Upper lobe of left lung (tissue), 6 donors: ENCODE measurements around the gene IFNAR1. TPM values are rescaled to one million over a fixed set of nuclear protein-coding genes. Genes with fewer than 3 reads are reported as not detected.

ENCODE experiments used
- ATAC-seq, 2 donors: fragments of 200-7000 bp; cut with Tn5 transposase; one replicate each; pipeline ENCODE4 v1.9.1; 2022; ENCODE audit warnings: mild to moderate bottlenecking in 2 of 2, moderate library complexity in 2 of 2; ENCODE audit not compliant: low FRiP score in 2 of 2
- DNase-seq, 2 donors: peaks; one replicate each; pipeline ENCODE4 v3.0.0-alpha.2; 2019 to 2020
- H3K27ac ChIP-seq, 4 donors: fragments of 200-600 bp; sonication (generic); one replicate each; pipeline ENCODE4 v1.5.1; 2016 to 2019
- H3K27me3 ChIP-seq, 4 donors: fragments of 200-600 bp; sonication (generic); one replicate each; pipeline ENCODE4 v1.5.1; 2017 to 2019
- H3K36me3 ChIP-seq, 4 donors: fragments of 200-600 bp; sonication (generic); one replicate each; pipeline ENCODE4 v1.5.1; 2016 to 2019
- H3K4me1 ChIP-seq, 4 donors: fragments of 200-600 bp; sonication (generic); one replicate each; pipeline ENCODE4 v1.5.1; 2018 to 2019
- H3K4me3 ChIP-seq, 4 donors: fragments of 200-600 bp; sonication (generic); one replicate each; pipeline ENCODE4 v1.5.1; 2017 to 2019; ENCODE audit warnings: mild to moderate bottlenecking in 2 of 4, moderate library complexity in 1 of 4
- H3K9me3 ChIP-seq, 4 donors: fragments of 200-600 bp; sonication (generic); one replicate each; pipeline ENCODE4 v1.5.1; 2018 to 2019
- CTCF ChIP-seq, 6 experiments: fragments of 450-650 bp in 4 of 6; fragments of 200-600 bp in 2 of 6; sonication (generic) in 2 of 6; IDR thresholded peaks; one replicate each; pipeline ENCODE4 v1.5.1; 2016 to 2019; ENCODE audit warnings: antibody characterized with exemption in 6 of 6
- EP300 ChIP-seq, 4 donors: sonication (generic); formaldehyde crosslinking; IDR thresholded peaks; one replicate each; pipeline ENCODE4 v1.5.1; 2017; ENCODE audit warnings: antibody characterized with exemption in 4 of 4, control low read depth in 2 of 4
- POLR2A ChIP-seq, 4 donors: fragments of 450-650 bp; IDR thresholded peaks; one replicate each; pipeline ENCODE4 v1.5.1; 2016 to 2017; ENCODE audit warnings: antibody characterized with exemption in 4 of 4, mild to moderate bottlenecking in 2 of 4
- POLR2AphosphoS5 ChIP-seq, 2 donors: sonication (generic); formaldehyde crosslinking; IDR thresholded peaks; one replicate each; pipeline ENCODE4 v1.5.1; 2017; ENCODE audit warnings: antibody characterized with exemption in 2 of 2
- WGBS, 2 donors: methylation state at CpG; one replicate each; pipeline ENCODE4 v1.1.5; 2017 to 2018; 5-methylcytosine and 5-hydroxymethylcytosine counted together
- total RNA-seq, 6 donors: library from RNA; depleted of rRNA in 4 of 6; stranded (reverse); fragments of >200 nt in 4 of 6; gene quantifications; one replicate each; pipeline versions ENCODE4 v1.1.0 to v1.2.1, GENCODE V29; 2016 to 2021
- donor health status: DM: no; HTN: no; CAD: no; lungs with moderate emphysema.
- donor health status: DM: no; HTN: yes; CAD: no; lungs with severe emphysema.

IFNAR1 gene
- total RNA-seq, 6 donors from 2014 or later = 17.1 to 68.5 (median 36.0) TPM

- Histone ChIP-seq H3K9me3 (no peaks in the 10 kb centered on the region), H3K27ac (peak overlapping the region in 2 of 4 donors; percentile 15 to 52), H3K36me3 (no peaks in the 10 kb centered on the region), H3K4me1 (peaks cover 3 to 12% (median 7%) of the 10 kb centered on the region in 4 donors), H3K4me3 (no peak overlapping the region), H3K27me3 (no peaks in the 10 kb centered on the region)
- no peak for DNase-seq
- WGBS, 2 donors = 69 to 74% methylated on average over 6 of the region's 6 CpGs
- no peak for ATAC-seq
- TF ChIP-seq POLR2A (IDR thresholded peaks at IDR 0.05) = no peak
- TF ChIP-seq POLR2AphosphoS5 (IDR thresholded peaks at IDR 0.05) = no peak
- TF ChIP-seq EP300 (IDR thresholded peaks at IDR 0.05) = no peak
- no peak for TF ChIP-seq CTCF (IDR thresholded peaks at IDR 0.05)
Observed at GRCh38 chr21:33391656-33392055, 66.9 kb downstream of the IFNAR1 start.

GRCh38 chr21:33392284-33392985 lies 67.7 kb downstream of the IFNAR1 start:
- DNase-seq (no peak), ATAC-seq (no peak)
- Histone ChIP-seq H3K4me3 (no peak overlapping the region), H3K27me3 (no peaks in the 10 kb centered on the region), H3K36me3 (no peaks in the 10 kb centered on the region), H3K9me3 (no peaks in the 10 kb centered on the region), H3K4me1 (peaks cover 3 to 19% (median 13%) of the 10 kb centered on the region in 4 donors), H3K27ac (peak overlapping the region in 2 of 4 donors; percentile 15 to 52)
- TF ChIP-seq POLR2A (IDR thresholded peaks at IDR 0.05) (no peak), EP300 (IDR thresholded peaks at IDR 0.05) (no peak), POLR2AphosphoS5 (IDR thresholded peaks at IDR 0.05) (no peak), CTCF (IDR thresholded peaks at IDR 0.05) (no peak)
- WGBS, 2 donors = 84 to 90% methylated on average over 11 of the region's 11 CpGs

- Histone ChIP-seq H3K36me3 (no peaks in the 10 kb centered on the region), H3K4me1 (peaks cover 3 to 14% (median 13%) of the 10 kb centered on the region in 4 donors), H3K4me3 (no peak overlapping the region), H3K27me3 (no peaks in the 10 kb centered on the region), H3K27ac (peak overlapping the region in 2 of 4 donors; percentile 30 to 52), H3K9me3 (no peaks in the 10 kb centered on the region)
- 63 to 72% methylated on average over 5 of the region's 5 CpGs for WGBS, 2 donors
- ATAC-seq (peak in 1 of 2 donors; percentile 27), DNase-seq (no peak)
- TF ChIP-seq POLR2A (IDR thresholded peaks at IDR 0.05) (no peak), CTCF (IDR thresholded peaks at IDR 0.05) (no peak), EP300 (IDR thresholded peaks at IDR 0.05) (no peak), POLR2AphosphoS5 (IDR thresholded peaks at IDR 0.05) (no peak)
Observed at GRCh38 chr21:33393348-33393747, 68.6 kb downstream of the IFNAR1 start.

GRCh38 chr21:33394260-33394659 lies 69.5 kb downstream of the IFNAR1 start:
- peak in 1 of 2 donors; percentile 75 for DNase-seq
- no peak overlapping the region for H3K4me3 ChIP-seq
- peak; percentile 57 to 75 for ATAC-seq
- H3K36me3 ChIP-seq = no peaks in the 10 kb centered on the region
- H3K9me3 ChIP-seq = no peaks in the 10 kb centered on the region
- H3K4me1 ChIP-seq = peaks cover 3 to 14% (median 10%) of the 10 kb centered on the region in 4 donors
- no peaks in the 10 kb centered on the region for H3K27me3 ChIP-seq
- 53 to 76% methylated on average over 8 of the region's 8 CpGs for WGBS, 2 donors
- peak overlapping the region; percentile 2 to 52 (median 35) for H3K27ac ChIP-seq
- no peak for TF ChIP-seq CTCF (IDR thresholded peaks at IDR 0.05)
- TF ChIP-seq POLR2A (IDR thresholded peaks at IDR 0.05) = no peak
- TF ChIP-seq EP300 (IDR thresholded peaks at IDR 0.05) = peak in 2 of 4 donors; percentile 72 to 80
- peak; percentile 79 to 97 for TF ChIP-seq POLR2AphosphoS5 (IDR thresholded peaks at IDR 0.05)
